ENCODE results near the gene CNGB1.

DNA sequence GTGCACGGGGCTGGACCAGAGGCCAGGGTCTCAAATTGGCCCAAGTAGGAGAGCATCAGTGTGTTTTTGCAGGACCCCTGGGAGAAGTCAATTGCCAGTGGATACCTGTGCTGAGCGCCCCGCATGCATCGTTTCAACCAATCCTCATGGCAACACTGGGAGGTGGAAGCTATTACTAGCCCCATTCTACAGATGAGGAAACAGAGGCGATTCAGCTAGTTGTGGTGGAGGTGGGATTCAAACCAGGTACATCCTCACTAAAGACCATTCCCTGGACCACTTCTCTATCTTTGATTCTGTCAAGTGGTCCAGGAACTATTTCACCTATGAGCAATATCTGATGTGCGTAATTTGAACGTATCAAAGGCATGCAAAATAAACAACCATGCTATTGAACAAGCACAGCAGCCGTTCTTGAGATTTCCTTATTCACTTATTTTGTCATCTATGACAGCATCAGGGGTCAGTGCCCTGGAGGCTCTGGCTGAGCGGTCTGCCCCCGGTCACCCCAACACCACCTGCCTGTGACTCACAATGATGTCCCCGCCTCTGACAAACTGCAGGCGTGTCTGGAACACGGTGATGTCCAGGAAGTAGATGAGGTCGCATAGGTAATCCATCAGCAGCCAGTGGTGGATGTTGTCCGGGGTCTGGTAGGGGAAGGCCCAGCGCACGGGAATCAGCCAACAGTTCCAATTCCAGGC, 54.0 kb downstream of the CNGB1 start:
- TF ChIP-seq, protein P1, sequence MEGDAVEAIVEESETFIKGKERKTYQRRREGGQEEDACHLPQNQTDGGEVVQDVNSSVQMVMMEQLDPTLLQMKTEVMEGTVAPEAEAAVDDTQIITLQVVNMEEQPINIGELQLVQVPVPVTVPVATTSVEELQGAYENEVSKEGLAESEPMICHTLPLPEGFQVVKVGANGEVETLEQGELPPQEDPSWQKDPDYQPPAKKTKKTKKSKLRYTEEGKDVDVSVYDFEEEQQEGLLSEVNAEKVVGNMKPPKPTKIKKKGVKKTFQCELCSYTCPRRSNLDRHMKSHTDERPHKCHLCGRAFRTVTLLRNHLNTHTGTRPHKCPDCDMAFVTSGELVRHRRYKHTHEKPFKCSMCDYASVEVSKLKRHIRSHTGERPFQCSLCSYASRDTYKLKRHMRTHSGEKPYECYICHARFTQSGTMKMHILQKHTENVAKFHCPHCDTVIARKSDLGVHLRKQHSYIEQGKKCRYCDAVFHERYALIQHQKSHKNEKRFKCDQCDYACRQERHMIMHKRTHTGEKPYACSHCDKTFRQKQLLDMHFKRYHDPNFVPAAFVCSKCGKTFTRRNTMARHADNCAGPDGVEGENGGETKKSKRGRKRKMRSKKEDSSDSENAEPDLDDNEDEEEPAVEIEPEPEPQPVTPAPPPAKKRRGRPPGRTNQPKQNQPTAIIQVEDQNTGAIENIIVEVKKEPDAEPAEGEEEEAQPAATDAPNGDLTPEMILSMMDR (IDR thresholded peaks at IDR 0.05) = no peak
- TF ChIP-seq POLR2A (IDR thresholded peaks at IDR 0.05) = no peak

Data from uterus (tissue), 2 donors.